Measurements from ENCODE around the gene FTCD. TPM values are rescaled to one million over a fixed set of nuclear protein-coding genes. Genes with fewer than 3 reads are reported as not detected.

The FTCD gene
- total and polyA plus RNA-seq, 10 donors = 0.35 to 2.8 (median 0.81) TPM; not detected in 5

DNA sequence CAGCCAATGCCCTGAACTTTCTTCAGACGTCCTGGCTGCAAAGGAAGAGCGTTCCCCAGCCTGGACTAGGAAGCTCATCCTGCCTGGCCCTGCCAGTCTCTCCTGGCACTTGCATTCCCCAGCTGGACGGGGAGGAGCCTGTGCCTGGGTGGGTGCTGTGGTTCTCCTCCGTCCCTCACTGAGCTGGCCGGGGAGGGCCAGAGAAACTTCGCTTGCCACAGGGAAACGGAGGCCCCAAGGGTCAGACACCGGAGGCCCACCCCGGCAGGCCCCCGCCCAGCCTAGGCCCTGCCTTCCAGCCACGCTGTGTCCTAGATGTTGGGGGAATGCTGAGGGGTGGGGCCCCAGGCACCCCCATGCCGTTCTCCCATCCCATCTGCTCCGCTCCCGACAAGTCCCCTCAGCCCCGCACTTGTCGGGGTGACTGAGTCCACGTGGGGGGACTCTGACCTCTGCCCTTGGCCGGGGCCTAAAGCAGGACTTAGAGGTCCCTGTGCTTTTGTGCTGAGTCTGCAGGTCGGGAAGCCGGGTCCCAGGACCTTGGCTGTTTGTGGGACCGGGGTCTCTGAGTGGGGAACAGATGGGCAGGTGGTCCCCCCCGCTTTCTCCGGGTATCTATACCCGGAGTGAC is 4.8 kb downstream of the FTCD start:
- DNase-seq = peak; percentile 68
- TF ChIP-seq, protein P1, sequence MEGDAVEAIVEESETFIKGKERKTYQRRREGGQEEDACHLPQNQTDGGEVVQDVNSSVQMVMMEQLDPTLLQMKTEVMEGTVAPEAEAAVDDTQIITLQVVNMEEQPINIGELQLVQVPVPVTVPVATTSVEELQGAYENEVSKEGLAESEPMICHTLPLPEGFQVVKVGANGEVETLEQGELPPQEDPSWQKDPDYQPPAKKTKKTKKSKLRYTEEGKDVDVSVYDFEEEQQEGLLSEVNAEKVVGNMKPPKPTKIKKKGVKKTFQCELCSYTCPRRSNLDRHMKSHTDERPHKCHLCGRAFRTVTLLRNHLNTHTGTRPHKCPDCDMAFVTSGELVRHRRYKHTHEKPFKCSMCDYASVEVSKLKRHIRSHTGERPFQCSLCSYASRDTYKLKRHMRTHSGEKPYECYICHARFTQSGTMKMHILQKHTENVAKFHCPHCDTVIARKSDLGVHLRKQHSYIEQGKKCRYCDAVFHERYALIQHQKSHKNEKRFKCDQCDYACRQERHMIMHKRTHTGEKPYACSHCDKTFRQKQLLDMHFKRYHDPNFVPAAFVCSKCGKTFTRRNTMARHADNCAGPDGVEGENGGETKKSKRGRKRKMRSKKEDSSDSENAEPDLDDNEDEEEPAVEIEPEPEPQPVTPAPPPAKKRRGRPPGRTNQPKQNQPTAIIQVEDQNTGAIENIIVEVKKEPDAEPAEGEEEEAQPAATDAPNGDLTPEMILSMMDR (IDR thresholded peaks at IDR 0.05 in 8 of 11, conservative IDR thresholded peaks at IDR 0.05 in 3 of 11) = no peak
- no peak for TF ChIP-seq POLR2A (IDR thresholded peaks at IDR 0.05)
- TF ChIP-seq POLR2AphosphoS5 (IDR thresholded peaks at IDR 0.05) = no peak
- 84 to 93% (median 87%) methylated on average over 14 to 24 of the region's 24 CpGs for WGBS, 5 donors
- H3K27me3 ChIP-seq (replicated peaks in 1 of 7) = peaks cover 0 to 21% (median 0%) of the 10 kb centered on the region in 7 donors
- H3K4me1 ChIP-seq = peaks cover 0 to 12% (median 6%) of the 10 kb centered on the region in 6 donors
- H3K36me3 ChIP-seq = no peaks in the 10 kb centered on the region
- intact Hi-C loops (cut with DNase I; ENCODE audit: low total_unique reads) = no loop called here
- no peak overlapping the region for H3K27ac ChIP-seq
- H3K9me3 ChIP-seq = no peaks in the 10 kb centered on the region
- H3K4me3 ChIP-seq = no peak overlapping the region

DNA sequence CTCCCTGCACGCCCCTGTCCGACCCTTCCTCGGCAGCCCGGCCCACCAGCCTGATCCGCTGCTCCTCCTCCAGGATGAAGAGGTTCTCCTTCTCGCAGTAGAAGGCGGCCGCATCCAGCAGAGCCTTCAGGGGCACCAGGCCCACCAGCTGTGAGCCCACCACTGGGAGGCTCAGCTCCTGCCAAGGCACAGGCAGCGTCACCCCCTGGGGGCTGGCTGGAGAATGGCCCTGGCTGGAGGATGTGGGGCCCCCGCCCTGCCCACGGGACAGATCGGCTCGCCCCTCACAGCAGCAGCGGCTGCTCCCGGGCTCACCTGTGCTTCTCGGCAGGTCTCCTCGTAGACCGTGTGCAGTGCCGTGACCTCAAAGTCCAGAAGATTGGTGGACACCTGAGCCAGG is 5.3 kb downstream of the FTCD start:
- Histone ChIP-seq H3K4me3 (no peak overlapping the region), H3K27me3 (replicated peaks in 1 of 7) (peaks cover 0 to 21% (median 0%) of the 10 kb centered on the region in 7 donors), H3K36me3 (no peaks in the 10 kb centered on the region), H3K27ac (no peak overlapping the region), H3K4me1 (peaks cover 0 to 12% (median 6%) of the 10 kb centered on the region in 6 donors), H3K9me3 (no peaks in the 10 kb centered on the region)
- WGBS, 5 donors = 76 to 89% (median 84%) methylated on average over 9 to 19 of the region's 19 CpGs
- no peak for TF ChIP-seq POLR2A (IDR thresholded peaks at IDR 0.05)
- TF ChIP-seq, protein P1 (IDR thresholded peaks at IDR 0.05 in 8 of 11, conservative IDR thresholded peaks at IDR 0.05 in 3 of 11) = no peak
- TF ChIP-seq POLR2AphosphoS5 (IDR thresholded peaks at IDR 0.05) = no peak
- intact Hi-C loops (cut with DNase I; ENCODE audit: low total_unique reads) = no loop called here
- no peak for DNase-seq

DNA sequence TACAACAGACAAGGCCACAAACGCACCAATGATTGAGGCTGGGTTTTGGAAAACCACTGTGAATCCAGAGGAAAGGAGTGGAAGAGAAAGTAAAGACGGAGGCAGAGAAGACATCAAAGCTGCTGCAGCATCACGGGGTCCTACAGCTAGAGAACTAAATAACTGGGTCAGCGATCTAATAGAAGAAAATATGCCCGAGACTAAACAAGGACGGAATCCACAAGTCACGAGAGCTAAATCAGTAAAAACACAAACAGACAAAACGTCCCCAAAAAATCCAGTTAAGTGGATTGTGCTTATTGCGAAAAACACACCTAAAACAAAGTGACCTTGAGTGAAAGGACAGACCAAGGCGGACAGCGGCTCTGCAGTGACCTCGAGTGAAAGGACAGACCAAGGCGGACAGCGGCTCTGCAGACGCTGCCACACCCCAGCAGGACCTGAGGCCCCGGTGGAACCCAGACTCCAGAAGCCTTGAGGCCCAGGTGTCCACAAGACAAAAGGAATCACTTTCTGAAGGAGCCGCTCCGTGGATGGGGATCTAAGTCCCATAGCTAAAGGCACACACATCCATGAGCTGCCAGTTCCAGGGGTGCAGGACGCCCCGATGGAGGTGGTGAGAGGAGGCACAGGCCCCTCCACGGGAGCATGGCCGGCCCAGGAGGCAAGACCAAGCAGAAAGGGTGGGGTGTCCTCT is 6.0 kb downstream of the FTCD start:
- 76 to 88% (median 85%) methylated on average over 22 of the region's 22 CpGs for WGBS, 5 donors
- intact Hi-C loops (cut with DNase I; ENCODE audit: low total_unique reads) = no loop called here
- Histone ChIP-seq H3K27ac (no peak overlapping the region), H3K27me3 (replicated peaks in 1 of 7) (peaks cover 0 to 21% (median 0%) of the 10 kb centered on the region in 7 donors), H3K4me3 (no peak overlapping the region), H3K9me3 (no peaks in the 10 kb centered on the region), H3K4me1 (peaks cover 0 to 12% (median 6%) of the 10 kb centered on the region in 6 donors), H3K36me3 (no peaks in the 10 kb centered on the region)
- TF ChIP-seq POLR2AphosphoS5 (IDR thresholded peaks at IDR 0.05) (no peak), POLR2A (IDR thresholded peaks at IDR 0.05) (no peak)
- TF ChIP-seq, protein P1 (IDR thresholded peaks at IDR 0.05 in 8 of 11, conservative IDR thresholded peaks at IDR 0.05 in 3 of 11) = no peak
- peak; percentile 70 for DNase-seq

DNA sequence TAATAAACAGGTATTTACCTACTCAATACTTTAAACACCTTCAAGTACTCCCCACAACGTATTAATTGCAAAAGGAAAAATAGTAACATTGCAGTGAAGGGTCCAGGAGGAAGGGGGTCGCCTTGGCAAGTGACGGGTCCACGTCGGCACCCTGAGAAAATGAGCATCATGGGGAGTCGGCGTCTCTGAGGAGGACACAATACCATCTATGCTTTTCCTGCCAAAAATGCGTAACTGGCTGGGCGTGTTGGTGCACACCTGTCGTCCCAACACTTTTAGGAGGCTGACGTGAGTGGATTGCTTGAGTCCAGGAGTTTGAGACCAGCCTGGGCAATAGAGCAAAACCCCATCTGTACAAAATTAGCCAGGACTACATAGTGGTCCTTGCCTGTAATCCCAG is 7.3 kb downstream of the FTCD start:
- no peak overlapping the region for H3K4me3 ChIP-seq
- intact Hi-C loops (cut with DNase I; ENCODE audit: low total_unique reads) = no loop called here
- H3K36me3 ChIP-seq = no peaks in the 10 kb centered on the region
- H3K27ac ChIP-seq = no peak overlapping the region
- WGBS, 5 donors = 88 to 93% (median 92%) methylated on average over 11 of the region's 11 CpGs
- peaks cover 0 to 14% (median 0%) of the 10 kb centered on the region in 7 donors for H3K27me3 ChIP-seq (replicated peaks in 1 of 7)
- TF ChIP-seq POLR2A (IDR thresholded peaks at IDR 0.05) = no peak
- TF ChIP-seq POLR2AphosphoS5 (IDR thresholded peaks at IDR 0.05) = no peak
- TF ChIP-seq, protein P1 (IDR thresholded peaks at IDR 0.05 in 8 of 11, conservative IDR thresholded peaks at IDR 0.05 in 3 of 11) = no peak
- H3K4me1 ChIP-seq = peaks cover under 1 to 14% (median 9%) of the 10 kb centered on the region in 6 donors
- DNase-seq = peak; percentile 5
- no peaks in the 10 kb centered on the region for H3K9me3 ChIP-seq
